GM21825 (cell line): ENCODE data around the gene SGPP1.
A peak's percentile ranks its signal among the peaks of the same experiment; 100 is the strongest.
"Not testable (repeated sequence)": the region's sequence is repeated elsewhere in the genome, so short reads cannot be mapped to it uniquely, and the experiment has no call there.

ENCODE experiments used
- ATAC-seq: cut with Tn5 transposase; IDR thresholded peaks from one replicate; pipeline ENCODE4 v1.9.1; 2021; ENCODE audit warnings: mild to moderate bottlenecking, moderate library complexity; ENCODE audit not compliant: unreplicated experiment

SGPP1 gene

GRCh38 chr14:63673886-63674497 lies 53.9 kb downstream of the SGPP1 start:
- ATAC-seq: no peak

GRCh38 chr14:63673255-63673654 lies 54.6 kb downstream of the SGPP1 start:
- no peak for ATAC-seq

- peak; percentile 70 for ATAC-seq
These were observed 55.3 kb downstream of the SGPP1 start for GRCh38 chr14:63672417-63673180.

- ATAC-seq: peak; percentile 13
These were observed 55.9 kb downstream of the SGPP1 start for GRCh38 chr14:63671987-63672386.

GRCh38 chr14:63670692-63671091 lies 57.2 kb downstream of the SGPP1 start:
- ATAC-seq: no peak

- no peak for ATAC-seq
These were observed 61.5 kb downstream of the SGPP1 start for GRCh38 chr14:63666335-63666734.

- ATAC-seq: no peak
These were observed 64.2 kb downstream of the SGPP1 start for GRCh38 chr14:63663428-63664341.

GRCh38 chr14:63662776-63663175 lies 65.1 kb downstream of the SGPP1 start:
- ATAC-seq: no peak

- ATAC-seq: not testable (repeated sequence)
These were observed 66.0 kb downstream of the SGPP1 start for GRCh38 chr14:63661881-63662280.

GRCh38 chr14:63659726-63660125 lies 68.1 kb downstream of the SGPP1 start:
- no peak for ATAC-seq

GRCh38 chr14:63656194-63656593 lies 71.7 kb downstream of the SGPP1 start:
- ATAC-seq: no peak

GRCh38 chr14:63654936-63655335 lies 72.9 kb downstream of the SGPP1 start:
- ATAC-seq: no peak

- no peak for ATAC-seq
These were observed 73.5 kb downstream of the SGPP1 start for GRCh38 chr14:63654346-63654745.

- no peak for ATAC-seq
These were observed 75.5 kb downstream of the SGPP1 start for GRCh38 chr14:63652406-63652805.

- ATAC-seq: peak; percentile 70
These were observed 77.5 kb downstream of the SGPP1 start for GRCh38 chr14:63650256-63650952.

- ATAC-seq: no peak
These were observed 80.0 kb downstream of the SGPP1 start for GRCh38 chr14:63647696-63648410.

- no peak for ATAC-seq
These were observed 83.1 kb downstream of the SGPP1 start for GRCh38 chr14:63644741-63645140.

GRCh38 chr14:63642656-63643382 lies 85.0 kb downstream of the SGPP1 start:
- ATAC-seq: no peak

- peak; percentile 54 for ATAC-seq
These were observed 85.6 kb downstream of the SGPP1 start for GRCh38 chr14:63642229-63642611.
